Stomach (tissue), 9 donors: Measurements from ENCODE around the gene ZNF444. TPM values are rescaled to one million over a fixed set of nuclear protein-coding genes. Genes with fewer than 3 reads are reported as not detected.

Source experiments
- DNase-seq, 2 donors: peaks; one replicate each; pipeline versions ENCODE4 v3.0.0 to v3.0.0-alpha.2; 2013 to 2019
- H3K27ac ChIP-seq, 5 donors: fragments of 200-600 bp in 4 of 5; sonication (generic) in 4 of 5; one replicate each; pipeline ENCODE4 v1.5.1; 2013 to 2019; ENCODE audit warnings: mild to moderate bottlenecking in 1 of 5, moderate library complexity in 1 of 5
- H3K27me3 ChIP-seq, 3 donors: fragments of 200-600 bp; sonication (generic); one replicate each; pipeline ENCODE4 v1.5.1; 2017 to 2019; ENCODE audit warnings: mixed run types in 1 of 3
- H3K36me3 ChIP-seq, 4 donors: fragments of 200-600 bp; sonication (generic); 1 replicate in 3 of 4; 2 replicates in 1 of 4; pipeline ENCODE4 v1.5.1; 2016 to 2019
- H3K4me1 ChIP-seq, 4 donors: fragments of 200-600 bp; sonication (generic); one replicate each; pipeline ENCODE4 v1.5.1; 2016 to 2019
- H3K4me3 ChIP-seq, 4 donors: fragments of 200-600 bp; sonication (generic) in 3 of 4; one replicate each; pipeline ENCODE4 v1.5.1; 2016 to 2019; ENCODE audit warnings: mild to moderate bottlenecking in 1 of 4
- H3K9me3 ChIP-seq, 4 donors: fragments of 200-600 bp; sonication (generic); one replicate each; pipeline ENCODE4 v1.5.1; 2016 to 2019
- CTCF ChIP-seq, 7 experiments: fragments of 450-650 bp in 4 of 7; fragments of 200-600 bp in 3 of 7; sonication (generic) in 3 of 7; IDR thresholded peaks; one replicate each; pipeline ENCODE4 v1.5.1; 2016 to 2019; ENCODE audit warnings: antibody characterized with exemption in 7 of 7, control low read depth in 2 of 7, mild to moderate bottlenecking in 1 of 7
- EP300 ChIP-seq: sonication (generic); formaldehyde crosslinking; IDR thresholded peaks from one replicate; pipeline ENCODE4 v1.6.1; 2017; ENCODE audit warnings: antibody characterized with exemption
- POLR2A ChIP-seq, 4 donors: fragments of 450-650 bp; IDR thresholded peaks; one replicate each; pipeline ENCODE4 v1.6.1; 2016; ENCODE audit warnings: antibody characterized with exemption in 4 of 4, control low read depth in 2 of 4, mild to moderate bottlenecking in 1 of 4, moderate library complexity in 1 of 4
- POLR2AphosphoS5 ChIP-seq, 3 donors: sonication (generic); formaldehyde crosslinking; IDR thresholded peaks; one replicate each; pipeline ENCODE4 v1.6.1; 2016; ENCODE audit warnings: antibody characterized with exemption in 3 of 3
- WGBS, 5 donors: extraction: QIAGEN DNeasy Blood & Tissue Kit in 3 of 5; methylation state at CpG; one replicate each; pipeline versions ENCODE4 v1.1.5 to v1.1.7; 2013 to 2018; 5-methylcytosine and 5-hydroxymethylcytosine counted together
- intact Hi-C: fragments of 100-400 bp; cut with DNase I; formaldehyde crosslinking; loops from one replicate; pipeline ENCODE4 v1.15.1; 2023; ENCODE audit warnings: low total_unique reads
- polyA plus RNA-seq, 3 donors: library from polyadenylated mRNA; stranded (reverse); fragments of 200-250 nt; gene quantifications; one replicate each; pipeline ENCODE4 v1.2.3, GENCODE V29; 2013
- total RNA-seq, 5 donors: library from RNA; depleted of rRNA; stranded (reverse); fragments of >200 nt; gene quantifications; one replicate each; pipeline versions ENCODE4 v1.1.0 to v1.2.3, GENCODE V29; 2014 to 2016
- donor health status: healthy with polysubstance abuse.
- donor health status: Bipolar disorder and iron deficiency.
- donor health status: healthy.

Gene ZNF444
- total and polyA plus RNA-seq, 8 donors = 13.4 to 77.0 (median 48.7) TPM

- Histone ChIP-seq H3K9me3 (no peaks in the 10 kb centered on the region), H3K36me3 (peaks cover 12 to 26% (median 20%) of the 10 kb centered on the region in 4 donors), H3K27ac (peak overlapping the region; percentile 87 to 97 (median 95)), H3K27me3 (no peaks in the 10 kb centered on the region), H3K4me3 (peak overlapping the region in 2 of 4 donors; percentile 60 to 65), H3K4me1 (peaks cover 36 to 72% (median 60%) of the 10 kb centered on the region in 4 donors)
- TF ChIP-seq POLR2AphosphoS5 (IDR thresholded peaks at IDR 0.05) (no peak), EP300 (no peak), CTCF (IDR thresholded peaks at IDR 0.05) (no peak), POLR2A (IDR thresholded peaks at IDR 0.05) (no peak)
- WGBS, 5 donors = 61 to 100% (median 69%) methylated on average over 2 to 4 of the region's 4 CpGs
- intact Hi-C loops = no loop called here
- no peak for DNase-seq
These were observed 1.9 kb downstream of the ZNF444 start for GRCh38 chr19:56142897-56143434.

- H3K27ac ChIP-seq = peak overlapping the region; percentile 4 to 97 (median 95)
- intact Hi-C loops = no loop called here
- no peak for TF ChIP-seq CTCF (IDR thresholded peaks at IDR 0.05)
- no peak for TF ChIP-seq POLR2A (IDR thresholded peaks at IDR 0.05)
- no peak for TF ChIP-seq EP300
- no peak for TF ChIP-seq POLR2AphosphoS5 (IDR thresholded peaks at IDR 0.05)
These were observed 3.3 kb downstream of the ZNF444 start for GRCh38 chr19:56144376-56144775.

GRCh38 chr19:56144831-56145230, 3.7 kb downstream of the ZNF444 start:
- H3K36me3 ChIP-seq = peaks cover 19 to 41% (median 36%) of the 10 kb centered on the region in 4 donors
- 89 to 96% (median 93%) methylated on average over 6 to 12 of the region's 12 CpGs for whole genome bisulfite sequencing, 5 donors
- TF ChIP-seq EP300 (no peak), POLR2A (IDR thresholded peaks at IDR 0.05) (no peak), CTCF (IDR thresholded peaks at IDR 0.05) (no peak), POLR2AphosphoS5 (IDR thresholded peaks at IDR 0.05) (no peak)
- intact Hi-C loops = no loop called here
- H3K4me3 ChIP-seq = no peak overlapping the region
- H3K27me3 ChIP-seq = no peaks in the 10 kb centered on the region
- DNase-seq = no peak
- peak overlapping the region; percentile 4 to 97 (median 95) for H3K27ac ChIP-seq
- H3K9me3 ChIP-seq = no peaks in the 10 kb centered on the region
- H3K4me1 ChIP-seq = peaks cover 27 to 54% (median 43%) of the 10 kb centered on the region in 4 donors

More at GRCh38 chr19:56144376-56144775, 3.3 kb downstream of the ZNF444 start:
- Histone ChIP-seq H3K9me3 (no peaks in the 10 kb centered on the region), H3K27me3 (no peaks in the 10 kb centered on the region), H3K4me3 (no peak overlapping the region), H3K36me3 (peaks cover 19 to 37% (median 32%) of the 10 kb centered on the region in 4 donors), H3K4me1 (peaks cover 29 to 58% (median 47%) of the 10 kb centered on the region in 4 donors)
- WGBS, 5 donors = 33 to 56% (median 43%) methylated on average over 6 of the region's 6 CpGs
- DNase-seq = no peak

GRCh38 chr19:56145698-56146097, 4.6 kb downstream of the ZNF444 start:
- H3K27ac ChIP-seq = no peak overlapping the region
- H3K36me3 ChIP-seq = peaks cover 19 to 44% (median 42%) of the 10 kb centered on the region in 4 donors
- no peaks in the 10 kb centered on the region for H3K27me3 ChIP-seq
- no peaks in the 10 kb centered on the region for H3K9me3 ChIP-seq
- intact Hi-C loops = no loop called here
- no peak for DNase-seq
- TF ChIP-seq POLR2AphosphoS5 (IDR thresholded peaks at IDR 0.05) = no peak
- no peak for TF ChIP-seq POLR2A (IDR thresholded peaks at IDR 0.05)
- no peak for TF ChIP-seq CTCF (IDR thresholded peaks at IDR 0.05)
- TF ChIP-seq EP300 = no peak
- no peak overlapping the region for H3K4me3 ChIP-seq
- H3K4me1 ChIP-seq = peaks cover 22 to 51% (median 38%) of the 10 kb centered on the region in 4 donors
- WGBS, 5 donors = 72 to 83% (median 75%) methylated on average over 10 of the region's 10 CpGs
